Mucosa of rectum (tissue), 2 donors: Measurements from ENCODE around the gene PPA1.
A peak's percentile ranks its signal among the peaks of the same experiment; 100 is the strongest.

Experiments
- H3K27ac ChIP-seq, 2 donors: one replicate each; pipeline ENCODE4 v1.7.0; 2013; ENCODE audit warnings: inconsistent platforms in 2 of 2, low read depth in 2 of 2, low read length in 2 of 2
- H3K27me3 ChIP-seq, 2 donors: one replicate each; pipeline ENCODE4 v1.7.0; 2013; ENCODE audit warnings: low read length in 2 of 2; ENCODE audit not compliant: control insufficient read depth in 2 of 2, insufficient read depth in 2 of 2
- H3K36me3 ChIP-seq, 2 donors: one replicate each; pipeline ENCODE4 v1.7.0; 2013; ENCODE audit warnings: low read length in 2 of 2; ENCODE audit not compliant: control insufficient read depth in 2 of 2, insufficient read depth in 2 of 2
- H3K4me1 ChIP-seq, 2 donors: one replicate each; pipeline ENCODE4 v1.7.0; 2013; ENCODE audit warnings: low read length in 2 of 2, mild to moderate bottlenecking in 1 of 2; ENCODE audit not compliant: control insufficient read depth in 2 of 2, insufficient read depth in 2 of 2
- H3K4me3 ChIP-seq, 2 donors: one replicate each; pipeline ENCODE4 v1.7.0; 2013; ENCODE audit warnings: low read length in 2 of 2
- H3K9ac ChIP-seq, 2 donors: one replicate each; pipeline ENCODE4 v1.7.0; 2013; ENCODE audit warnings: low read length in 2 of 2, low read depth in 1 of 2, mild to moderate bottlenecking in 1 of 2
- H3K9me3 ChIP-seq, 2 donors: one replicate each; pipeline ENCODE4 v1.7.0; 2013; ENCODE audit warnings: low read length in 2 of 2; ENCODE audit not compliant: control insufficient read depth in 2 of 2
- donor health status: healthy.
- donor health status: Normal muscosa, but diverticular disease.

Gene PPA1

DNA sequence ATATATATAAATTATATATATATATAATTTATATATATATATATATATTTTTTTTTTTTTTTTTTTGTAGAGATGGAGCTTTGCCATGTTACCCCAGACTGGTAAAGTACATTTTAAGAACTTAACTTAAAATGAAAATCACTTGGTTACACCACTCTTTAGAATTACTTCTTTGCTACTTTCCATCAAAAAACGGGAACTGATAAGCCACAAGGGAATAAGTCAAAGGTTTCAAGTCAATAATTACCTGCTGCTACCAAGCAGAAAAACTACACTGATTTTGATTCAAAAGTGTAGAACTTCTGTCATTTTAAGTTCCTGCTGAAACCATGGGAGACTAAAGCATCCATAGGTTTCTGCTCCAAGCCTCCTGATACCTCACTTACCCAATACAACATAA lies 12.2 kb downstream of the PPA1 start:
- no peaks in the 10 kb centered on the region for H3K27me3 ChIP-seq
- no peak overlapping the region for H3K4me3 ChIP-seq
- H3K36me3 ChIP-seq = peaks cover 5 to 6% of the 10 kb centered on the region in 2 donors
- no peaks in the 10 kb centered on the region for H3K9me3 ChIP-seq
- peaks cover 3 to 5% of the 10 kb centered on the region in 2 donors for H3K4me1 ChIP-seq
- peak overlapping the region; percentile 47 to 48 for H3K9ac ChIP-seq
- H3K27ac ChIP-seq = no peak overlapping the region

DNA sequence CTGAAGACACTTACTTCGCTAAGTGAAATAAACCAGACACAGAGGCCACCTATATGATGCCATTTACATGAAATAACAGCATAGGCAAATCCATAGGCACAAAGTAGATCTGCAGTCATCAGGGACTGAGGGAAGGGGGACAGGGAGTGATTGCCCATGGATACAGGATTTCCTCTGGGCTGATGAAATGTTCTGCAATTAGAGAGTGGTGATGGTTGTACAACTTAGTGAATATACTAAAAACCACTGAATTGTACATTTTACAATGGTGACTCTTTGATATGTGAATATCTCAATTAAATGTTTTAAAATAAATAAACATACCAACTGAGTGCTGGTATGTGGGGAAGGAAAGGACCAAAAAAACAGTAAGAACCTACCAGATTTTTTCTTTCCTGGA lies 20.4 kb downstream of the PPA1 start:
- Histone ChIP-seq H3K36me3 (peaks cover 43 to 57% of the 10 kb centered on the region in 2 donors), H3K27ac (no peak overlapping the region), H3K4me1 (no peaks in the 10 kb centered on the region), H3K9ac (no peak overlapping the region), H3K4me3 (no peak overlapping the region), H3K27me3 (no peaks in the 10 kb centered on the region), H3K9me3 (no peaks in the 10 kb centered on the region)

DNA sequence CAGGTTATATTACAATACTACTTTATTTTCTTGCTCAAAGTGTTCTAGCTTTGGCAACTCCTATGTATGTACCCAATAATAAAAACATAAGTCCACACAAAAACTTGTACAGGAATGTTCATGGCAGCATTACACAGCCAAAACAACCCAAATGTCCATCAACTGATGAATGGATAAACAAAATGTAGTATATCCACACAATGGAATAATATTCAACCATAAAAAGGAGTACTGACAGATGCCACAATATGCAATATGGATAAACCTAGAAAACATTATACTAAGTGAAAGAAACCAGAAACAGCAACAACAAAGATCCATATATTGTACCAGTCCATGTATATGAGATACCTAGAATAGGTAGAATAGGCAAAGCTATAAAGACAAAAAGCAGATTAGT lies 21.0 kb downstream of the PPA1 start:
- Histone ChIP-seq H3K9me3 (no peaks in the 10 kb centered on the region), H3K36me3 (peaks cover 45 to 59% of the 10 kb centered on the region in 2 donors)

DNA sequence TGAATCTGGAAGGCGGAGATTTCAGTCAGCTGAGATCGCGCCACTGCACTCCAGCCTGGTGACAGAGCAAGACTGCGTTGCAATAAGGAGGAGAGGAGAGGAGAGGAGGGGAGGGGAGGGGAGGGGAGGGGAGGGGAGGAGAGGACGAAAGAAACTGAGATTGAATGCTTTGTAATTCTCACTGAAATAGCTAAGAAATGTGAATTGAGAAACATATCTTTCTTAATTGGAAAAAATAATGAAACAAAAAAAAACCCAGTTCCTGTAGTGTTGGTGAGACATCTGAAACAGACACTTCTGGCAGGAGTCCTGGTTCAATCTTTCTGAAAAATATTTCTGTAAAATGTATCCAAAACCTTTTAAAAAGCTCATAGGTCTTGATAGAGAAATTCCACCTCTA lies 26.5 kb downstream of the PPA1 start:
- Histone ChIP-seq H3K4me1 (no peaks in the 10 kb centered on the region), H3K36me3 (peaks cover 53 to 59% of the 10 kb centered on the region in 2 donors), H3K27me3 (no peaks in the 10 kb centered on the region), H3K9me3 (no peaks in the 10 kb centered on the region), H3K27ac (no peak overlapping the region), H3K4me3 (no peak overlapping the region), H3K9ac (no peak overlapping the region)

More for the DNA sequence above, 21.0 kb downstream of the PPA1 start:
- H3K4me3 ChIP-seq = no peak overlapping the region
- H3K9ac ChIP-seq = no peak overlapping the region
- no peak overlapping the region for H3K27ac ChIP-seq
- H3K27me3 ChIP-seq = no peaks in the 10 kb centered on the region
- no peaks in the 10 kb centered on the region for H3K4me1 ChIP-seq

DNA sequence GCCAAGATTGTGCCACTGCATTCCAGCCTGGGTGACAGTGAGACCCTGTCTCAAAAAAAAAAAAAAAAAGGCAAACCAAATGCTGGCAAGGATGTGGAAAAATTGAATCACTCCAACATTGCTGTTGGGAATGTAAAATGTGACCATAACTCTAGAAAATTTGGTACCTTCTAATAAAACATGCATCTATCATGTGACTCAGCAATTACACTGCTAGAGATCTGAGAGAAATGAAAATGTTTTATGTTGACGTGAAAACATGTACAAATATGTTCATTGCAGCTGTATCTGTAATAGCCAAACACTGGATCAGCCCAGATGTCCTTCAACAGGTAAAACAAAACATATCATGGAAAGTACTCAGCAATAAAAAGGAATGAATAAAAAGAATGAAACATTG lies 32.1 kb downstream of the PPA1 start:
- Histone ChIP-seq H3K27ac (no peak overlapping the region), H3K27me3 (no peaks in the 10 kb centered on the region), H3K4me1 (no peaks in the 10 kb centered on the region), H3K9me3 (no peaks in the 10 kb centered on the region), H3K36me3 (peaks cover 22 to 43% of the 10 kb centered on the region in 2 donors), H3K4me3 (no peak overlapping the region), H3K9ac (no peak overlapping the region)

DNA sequence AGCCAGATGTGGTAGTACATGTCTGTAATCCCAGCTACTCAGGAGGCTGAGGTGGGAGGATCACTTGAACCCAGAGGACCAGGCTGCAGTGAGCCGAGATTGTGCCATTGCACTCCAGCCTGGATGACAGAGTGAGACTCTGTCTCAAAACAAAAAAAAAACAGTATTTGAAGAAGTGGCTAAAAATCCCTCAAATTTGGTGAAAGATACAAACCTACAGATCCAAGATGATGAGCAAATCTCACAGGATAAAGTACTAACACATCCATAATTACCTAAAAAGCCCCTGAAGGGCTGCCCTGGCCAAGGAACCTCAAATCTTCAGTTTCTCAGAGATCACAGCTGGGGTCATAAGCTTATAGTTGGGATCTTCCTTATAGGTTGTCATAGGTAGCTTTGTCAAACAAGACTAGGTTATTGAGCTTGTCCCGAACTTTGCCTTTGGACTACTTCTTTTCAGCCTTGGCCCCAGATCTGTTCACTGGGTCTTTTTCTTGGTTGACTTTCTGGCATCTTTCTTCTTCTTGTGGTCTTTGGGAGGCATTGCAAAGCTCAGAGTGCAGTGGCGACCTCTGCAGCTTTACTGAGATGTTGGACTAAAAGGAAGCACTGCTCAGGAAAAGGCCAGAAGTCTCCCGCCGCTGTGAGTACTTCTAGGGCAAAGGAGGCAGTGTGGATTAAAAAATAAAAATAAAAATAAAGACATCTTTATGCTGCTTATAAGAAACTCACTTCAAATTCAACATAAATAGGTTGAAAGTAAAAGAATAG lies 34.3 kb downstream of the PPA1 start:
- Histone ChIP-seq H3K9ac (no peak overlapping the region), H3K27me3 (no peaks in the 10 kb centered on the region), H3K9me3 (no peaks in the 10 kb centered on the region), H3K27ac (no peak overlapping the region), H3K36me3 (peaks cover 14 to 24% of the 10 kb centered on the region in 2 donors), H3K4me3 (no peak overlapping the region), H3K4me1 (no peaks in the 10 kb centered on the region)

DNA sequence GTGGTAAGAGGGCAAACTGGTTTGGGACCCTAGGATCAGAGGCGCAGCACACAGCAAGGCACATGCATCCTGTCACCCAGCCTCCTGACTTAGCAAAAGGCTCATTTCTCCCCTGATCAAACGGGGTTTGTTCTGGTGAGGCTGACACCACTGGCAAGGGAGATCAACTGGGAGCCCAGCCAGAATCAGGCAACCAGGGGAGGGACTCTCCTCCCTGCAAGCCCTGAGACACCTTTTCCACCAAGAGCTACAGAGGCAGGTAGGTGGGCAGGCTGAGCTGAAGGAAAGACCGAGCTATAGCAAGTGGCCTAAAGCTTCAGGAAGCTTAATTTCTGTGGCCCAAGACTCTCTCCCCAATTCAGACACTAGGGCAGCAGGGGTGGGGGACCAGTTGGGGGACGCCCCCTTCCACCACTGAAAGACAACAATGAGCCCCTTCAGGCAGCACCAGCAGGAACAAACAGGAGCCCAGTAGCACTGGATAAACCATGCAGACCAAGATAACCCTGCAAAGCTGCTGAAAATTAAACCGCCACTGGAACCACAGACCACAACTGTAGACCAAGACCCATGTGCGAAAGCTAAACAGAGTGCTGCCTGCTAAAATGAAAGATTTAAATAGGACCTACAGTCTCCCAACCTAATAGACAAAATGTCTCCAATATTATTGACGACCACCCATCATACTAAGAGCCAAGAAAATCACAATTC lies 35.8 kb downstream of the PPA1 start:
- Histone ChIP-seq H3K4me1 (no peaks in the 10 kb centered on the region), H3K27me3 (no peaks in the 10 kb centered on the region), H3K4me3 (no peak overlapping the region), H3K9me3 (no peaks in the 10 kb centered on the region), H3K27ac (no peak overlapping the region), H3K9ac (no peak overlapping the region), H3K36me3 (peaks cover 8 to 20% of the 10 kb centered on the region in 2 donors)

DNA sequence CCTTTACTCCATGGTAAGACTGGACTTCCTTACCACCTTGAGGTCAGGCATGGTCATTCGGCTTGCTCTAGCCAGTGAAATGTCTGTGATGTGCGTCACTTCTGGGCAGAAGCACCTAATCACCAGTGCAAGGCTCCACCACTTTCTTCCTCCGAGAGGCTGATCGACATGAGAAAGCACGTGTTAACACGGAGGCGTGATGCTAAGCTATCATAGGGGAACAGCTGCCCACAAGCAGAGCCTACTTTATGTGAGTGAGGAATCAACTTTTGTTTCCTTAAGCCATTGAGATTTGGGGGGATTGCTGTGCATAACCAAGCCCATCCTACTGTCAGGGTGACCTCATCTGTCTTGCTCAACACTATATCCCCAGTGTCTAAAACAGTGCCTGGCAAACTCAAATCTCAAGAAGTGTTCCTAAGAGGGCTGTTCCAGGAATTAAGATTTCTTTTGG lies 39.8 kb downstream of the PPA1 start:
- no peaks in the 10 kb centered on the region for H3K27me3 ChIP-seq
- H3K9me3 ChIP-seq = no peaks in the 10 kb centered on the region
- H3K4me1 ChIP-seq = no peaks in the 10 kb centered on the region
- peaks cover 0 to 1% of the 10 kb centered on the region in 2 donors for H3K36me3 ChIP-seq
- no peak overlapping the region for H3K4me3 ChIP-seq
- H3K27ac ChIP-seq = no peak overlapping the region
- no peak overlapping the region for H3K9ac ChIP-seq

DNA sequence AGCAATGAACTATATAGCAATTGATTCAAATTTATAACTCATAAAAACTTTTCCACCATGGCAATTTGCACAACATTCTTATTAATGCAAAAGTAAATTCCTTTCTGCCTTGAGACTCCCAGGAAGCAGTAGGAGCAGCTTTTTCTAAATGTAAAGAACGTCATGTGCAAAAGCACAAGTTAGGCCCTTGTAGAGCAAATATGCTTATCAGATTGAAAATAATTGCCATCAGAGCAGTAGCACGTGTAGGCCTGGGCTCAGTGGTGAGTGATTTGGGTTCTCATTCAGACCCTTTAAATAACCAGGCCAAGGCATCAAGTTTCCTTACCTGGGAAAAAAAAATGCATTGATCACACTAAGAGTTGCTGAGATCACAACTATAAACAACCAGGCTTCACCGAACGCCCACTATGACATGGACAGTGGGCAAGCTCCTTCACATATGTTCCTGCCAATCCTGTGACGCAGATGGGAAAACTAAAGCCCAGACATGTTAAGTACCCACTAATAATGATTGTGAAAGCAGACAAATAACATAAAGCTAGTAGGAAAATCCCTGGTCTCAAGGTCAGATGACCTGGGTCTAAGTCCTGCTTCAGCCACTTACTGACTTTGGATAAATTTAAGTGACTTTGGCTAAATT lies 40.8 kb downstream of the PPA1 start:
- H3K4me1 ChIP-seq = no peaks in the 10 kb centered on the region
- H3K27ac ChIP-seq = no peak overlapping the region
- H3K36me3 ChIP-seq = no peaks in the 10 kb centered on the region
- no peak overlapping the region for H3K4me3 ChIP-seq
- no peaks in the 10 kb centered on the region for H3K9me3 ChIP-seq
- H3K27me3 ChIP-seq = no peaks in the 10 kb centered on the region
- H3K9ac ChIP-seq = no peak overlapping the region

DNA sequence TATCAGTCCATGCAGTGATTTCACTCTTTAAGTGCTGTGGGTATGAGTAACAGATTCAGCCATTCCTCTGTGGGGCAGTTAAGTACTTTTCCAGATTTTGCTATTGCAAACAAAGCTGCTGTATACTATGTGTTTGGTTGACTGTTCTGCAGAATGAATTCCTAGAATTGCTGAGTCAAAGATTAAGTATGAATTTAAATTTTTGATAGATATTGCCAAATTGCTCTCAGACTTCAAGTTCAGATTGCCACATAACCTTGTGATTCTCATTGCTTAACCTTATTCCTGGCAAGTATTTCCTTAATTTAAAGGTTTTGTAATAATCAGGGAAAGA lies 41.3 kb downstream of the PPA1 start:
- Histone ChIP-seq H3K27ac (no peak overlapping the region), H3K36me3 (no peaks in the 10 kb centered on the region), H3K27me3 (no peaks in the 10 kb centered on the region), H3K9ac (no peak overlapping the region), H3K4me1 (no peaks in the 10 kb centered on the region), H3K9me3 (no peaks in the 10 kb centered on the region), H3K4me3 (no peak overlapping the region)
